ENCODE measurements around the gene RAF1.

GRCh38 chr3:12632523-12632922 lies 31.4 kb downstream of the RAF1 start:
- TF ChIP-seq CTCF (IDR thresholded peaks at IDR 0.05) = no peak
- no peak for TF ChIP-seq POLR2A (IDR thresholded peaks at IDR 0.05)
- TF ChIP-seq POLR2AphosphoS5 (IDR thresholded peaks at IDR 0.05) = no peak
- TF ChIP-seq EP300 (IDR thresholded peaks at IDR 0.05) = no peak

Measured in stomach (tissue), 4 donors.